ENCODE results near the gene SFSWAP. TPM values are rescaled to one million over a fixed set of nuclear protein-coding genes. Genes with fewer than 3 reads are reported as not detected.

SFSWAP gene
- total RNA-seq, 1 experiment from 2014 or later: 48.1 TPM

- Histone ChIP-seq H3K4ac (ENCODE audit: low read depth, low read length) (no peak overlapping the region), H4K5ac (ENCODE audit: insufficient read length, low read depth, low read length) (no peak overlapping the region), H3K79me1 (ENCODE audit: insufficient read depth, low read depth, low read length, poor library complexity, severe bottlenecking) (no peaks in the 10 kb centered on the region), H3K79me2 (ENCODE audit: insufficient read depth, low read length) (no peaks in the 10 kb centered on the region), H2BK20ac (ENCODE audit: low read depth, low read length, poor library complexity, severe bottlenecking) (no peak overlapping the region), H2BK12ac (ENCODE audit: insufficient read length, low read depth, low read length) (no peak overlapping the region), H2AFZ (ENCODE audit: low read length) (no peak overlapping the region), H3K27ac (ENCODE audit: insufficient read length, low read depth, low read length) (no peak overlapping the region), H3K9me3 (ENCODE audit: control insufficient read depth, low read depth, low read length) (no peaks in the 10 kb centered on the region), H4K91ac (ENCODE audit: insufficient read length, low read depth, low read length) (no peak overlapping the region), H2BK120ac (ENCODE audit: low read depth, low read length, poor library complexity, severe bottlenecking) (no peak overlapping the region), H3K23me2 (ENCODE audit: insufficient read length, low read depth, low read length, poor library complexity, severe bottlenecking) (no peaks in the 10 kb centered on the region), H3K27me3 (ENCODE audit: insufficient read depth, low read length) (no peaks in the 10 kb centered on the region), H3K18ac (ENCODE audit: insufficient read length, low read depth, low read length) (no peak overlapping the region), H2BK15ac (ENCODE audit: low read depth, low read length) (no peak overlapping the region), H4K20me1 (ENCODE audit: control insufficient read depth, insufficient read depth, insufficient read length) (no peaks in the 10 kb centered on the region), H3K9ac (ENCODE audit: extremely low read depth, insufficient read length, low read length) (no peak overlapping the region), H2BK5ac (ENCODE audit: insufficient read length, low read length) (no peak overlapping the region), H3T11ph (ENCODE audit: low read length) (no peak overlapping the region), H3K4me1 (ENCODE audit: insufficient read depth, low read length) (no peaks in the 10 kb centered on the region), H3K4me2 (ENCODE audit: insufficient read depth, insufficient read length, low read length) (no peak overlapping the region), H3K14ac (ENCODE audit: insufficient read depth, low read length) (no peak overlapping the region; the same call in 1 of the 2 replicates), H4K8ac (replicated peaks; ENCODE audit: insufficient read length, low read depth, low read length) (no peak overlapping the region), H3K56ac (ENCODE audit: insufficient read length, low read depth, low read length) (no peak overlapping the region), H3K23ac (ENCODE audit: insufficient read length, low read depth, low read length) (no peak overlapping the region), H2AK5ac (ENCODE audit: insufficient read length, low read length) (no peak overlapping the region)
- DNase-seq: no peak
- TF ChIP-seq, protein P1, sequence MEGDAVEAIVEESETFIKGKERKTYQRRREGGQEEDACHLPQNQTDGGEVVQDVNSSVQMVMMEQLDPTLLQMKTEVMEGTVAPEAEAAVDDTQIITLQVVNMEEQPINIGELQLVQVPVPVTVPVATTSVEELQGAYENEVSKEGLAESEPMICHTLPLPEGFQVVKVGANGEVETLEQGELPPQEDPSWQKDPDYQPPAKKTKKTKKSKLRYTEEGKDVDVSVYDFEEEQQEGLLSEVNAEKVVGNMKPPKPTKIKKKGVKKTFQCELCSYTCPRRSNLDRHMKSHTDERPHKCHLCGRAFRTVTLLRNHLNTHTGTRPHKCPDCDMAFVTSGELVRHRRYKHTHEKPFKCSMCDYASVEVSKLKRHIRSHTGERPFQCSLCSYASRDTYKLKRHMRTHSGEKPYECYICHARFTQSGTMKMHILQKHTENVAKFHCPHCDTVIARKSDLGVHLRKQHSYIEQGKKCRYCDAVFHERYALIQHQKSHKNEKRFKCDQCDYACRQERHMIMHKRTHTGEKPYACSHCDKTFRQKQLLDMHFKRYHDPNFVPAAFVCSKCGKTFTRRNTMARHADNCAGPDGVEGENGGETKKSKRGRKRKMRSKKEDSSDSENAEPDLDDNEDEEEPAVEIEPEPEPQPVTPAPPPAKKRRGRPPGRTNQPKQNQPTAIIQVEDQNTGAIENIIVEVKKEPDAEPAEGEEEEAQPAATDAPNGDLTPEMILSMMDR (conservative IDR thresholded peaks at IDR 0.05): no peak
- WGBS (ENCODE audit: extremely low coverage, insufficient read length, low lambda C conversion rate): no CpG with 5 or more reads among the region's 30 CpGs
- peaks cover 2 to 4% of the 10 kb centered on the region in 2 experiments; a peak in 1 of 4 replicates for H3K4me1 Mint-ChIP-seq
- no peak overlapping the region for H3K4me3 Mint-ChIP-seq
- no peaks in the 10 kb centered on the region; the same call in none of the 2 replicates for H3K27me3 Mint-ChIP-seq (ENCODE audit: low read depth)
- H3K27ac Mint-ChIP-seq: peak overlapping the region in 1 of 3 experiments; percentile 76; a peak in 1 of 7 replicates
- H3K9me3 Mint-ChIP-seq: peaks cover 1 to 5% of the 10 kb centered on the region in 2 experiments; a peak in 3 of 5 replicates
- H3K36me3 Mint-ChIP-seq (ENCODE audit: insufficient read depth in 1 of 3, low read depth in 3 of 3): peaks cover 0 to 3% (median 0%) of the 10 kb centered on the region in 3 experiments; a peak in 2 of 7 replicates
Observed at GRCh38 chr12:131818821-131819585, 108.1 kb downstream of the SFSWAP start.

Measured in H9 (cell line).